ENCODE measurements around the gene RBM38. TPM values are rescaled to one million over a fixed set of nuclear protein-coding genes. Genes with fewer than 3 reads are reported as not detected.

The RBM38 gene
- total RNA-seq, 1 donor from 2014 or later, result 26.6 TPM

DNA sequence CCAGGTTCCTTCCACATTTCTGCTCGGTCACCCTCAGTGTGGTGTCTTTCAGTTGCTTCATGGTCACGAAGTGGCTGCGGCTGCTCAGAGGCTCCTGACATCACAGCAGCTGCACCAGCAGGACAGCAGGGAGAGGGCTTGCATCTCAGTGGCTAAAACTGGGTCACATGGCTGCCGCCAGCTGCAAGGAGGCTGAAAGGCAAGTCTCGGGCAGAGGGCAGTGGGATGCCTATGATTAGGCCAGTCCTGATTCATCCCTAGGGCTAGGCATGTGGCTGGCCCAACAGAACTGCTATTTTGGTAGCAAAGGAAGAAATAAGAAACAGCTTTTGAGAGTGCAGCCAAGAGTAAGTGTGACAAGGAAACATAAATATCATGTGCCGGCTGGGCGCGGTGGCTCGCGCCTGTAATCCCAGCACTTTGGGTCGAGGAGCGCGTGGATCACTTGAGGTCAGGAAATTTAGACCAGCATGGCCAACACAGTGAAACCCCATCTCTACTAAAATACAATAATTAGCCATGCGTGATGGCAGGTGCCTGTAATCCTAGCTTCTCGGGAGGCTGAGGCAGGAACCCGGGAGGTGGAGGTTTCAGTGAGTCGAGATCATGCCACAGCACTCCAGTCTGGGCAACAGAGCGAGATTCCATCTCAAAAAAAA is 46.6 kb downstream of the RBM38 start:
- no peak overlapping the region for H2AFZ ChIP-seq (replicated peaks)
- no peak overlapping the region for H3K4me3 Mint-ChIP-seq
- H3K27me3 Mint-ChIP-seq (ENCODE audit: insufficient read depth, low read depth), result peaks cover 20% of the 10 kb centered on the region
- H3K4me1 Mint-ChIP-seq, result peaks cover 63% of the 10 kb centered on the region
- no peak overlapping the region for H3K9ac ChIP-seq
- TF ChIP-seq EZH2phosphoT487 (IDR thresholded peaks at IDR 0.05) (no peak), EZH2 (IDR thresholded peaks at IDR 0.05) (no peak)
- TF ChIP-seq, protein P1, sequence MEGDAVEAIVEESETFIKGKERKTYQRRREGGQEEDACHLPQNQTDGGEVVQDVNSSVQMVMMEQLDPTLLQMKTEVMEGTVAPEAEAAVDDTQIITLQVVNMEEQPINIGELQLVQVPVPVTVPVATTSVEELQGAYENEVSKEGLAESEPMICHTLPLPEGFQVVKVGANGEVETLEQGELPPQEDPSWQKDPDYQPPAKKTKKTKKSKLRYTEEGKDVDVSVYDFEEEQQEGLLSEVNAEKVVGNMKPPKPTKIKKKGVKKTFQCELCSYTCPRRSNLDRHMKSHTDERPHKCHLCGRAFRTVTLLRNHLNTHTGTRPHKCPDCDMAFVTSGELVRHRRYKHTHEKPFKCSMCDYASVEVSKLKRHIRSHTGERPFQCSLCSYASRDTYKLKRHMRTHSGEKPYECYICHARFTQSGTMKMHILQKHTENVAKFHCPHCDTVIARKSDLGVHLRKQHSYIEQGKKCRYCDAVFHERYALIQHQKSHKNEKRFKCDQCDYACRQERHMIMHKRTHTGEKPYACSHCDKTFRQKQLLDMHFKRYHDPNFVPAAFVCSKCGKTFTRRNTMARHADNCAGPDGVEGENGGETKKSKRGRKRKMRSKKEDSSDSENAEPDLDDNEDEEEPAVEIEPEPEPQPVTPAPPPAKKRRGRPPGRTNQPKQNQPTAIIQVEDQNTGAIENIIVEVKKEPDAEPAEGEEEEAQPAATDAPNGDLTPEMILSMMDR (IDR thresholded peaks at IDR 0.05), result no peak
- no peaks in the 10 kb centered on the region for H4K20me1 ChIP-seq (ENCODE audit: low read depth)
- peaks cover 4% of the 10 kb centered on the region for H3K9me3 Mint-ChIP-seq
- H3K36me3 Mint-ChIP-seq, result no peaks in the 10 kb centered on the region
- no peak overlapping the region for H3K4me3 ChIP-seq
- no peak for DNase-seq (ENCODE audit: low spot score)
- H3K27ac ChIP-seq, result no peak overlapping the region
- no peaks in the 10 kb centered on the region for H3K79me2 ChIP-seq (ENCODE audit: low read depth)
- peaks cover 34% of the 10 kb centered on the region for H3K4me1 ChIP-seq
- no peaks in the 10 kb centered on the region for H3K27me3 ChIP-seq
- no peaks in the 10 kb centered on the region for H3K36me3 ChIP-seq
- no peak overlapping the region for H3K27ac Mint-ChIP-seq
- peaks cover 3% of the 10 kb centered on the region for H3F3A ChIP-seq (ENCODE audit: low read depth)
- H3K4me2 ChIP-seq, result no peak overlapping the region
- H3K9me3 ChIP-seq (ENCODE audit: low read depth), result no peaks in the 10 kb centered on the region

DNA sequence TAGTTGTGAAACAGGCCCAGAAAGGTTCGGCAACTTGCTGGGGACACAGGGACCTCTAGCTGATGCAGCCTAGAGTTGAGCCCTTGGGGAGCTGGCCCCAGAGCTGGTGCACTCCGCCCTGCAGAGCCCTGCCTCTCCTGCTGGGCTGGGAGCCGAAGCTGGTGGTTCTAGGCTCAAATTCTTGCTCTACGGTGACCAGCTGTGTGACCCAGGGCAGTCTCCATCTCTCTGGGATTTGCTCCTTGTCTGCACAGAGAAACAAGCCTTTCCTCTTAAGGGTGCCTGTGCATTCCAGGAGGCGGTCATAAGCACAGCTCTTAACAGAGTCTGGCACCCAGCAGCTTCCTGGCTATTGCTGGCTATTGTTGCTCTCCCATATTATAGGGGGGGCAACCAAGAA is 47.4 kb downstream of the RBM38 start:
- Histone ChIP-seq H2AFZ (replicated peaks) (no peak overlapping the region), H3K79me2 (ENCODE audit: low read depth) (no peaks in the 10 kb centered on the region), H3K4me2 (no peak overlapping the region), H3K27me3 (no peaks in the 10 kb centered on the region), H3K9ac (no peak overlapping the region), H3K4me1 (peaks cover 34% of the 10 kb centered on the region), H4K20me1 (ENCODE audit: low read depth) (no peaks in the 10 kb centered on the region), H3K4me3 (no peak overlapping the region), H3K27ac (no peak overlapping the region), H3K36me3 (no peaks in the 10 kb centered on the region), H3K9me3 (ENCODE audit: low read depth) (no peaks in the 10 kb centered on the region), H3F3A (ENCODE audit: low read depth) (peaks cover 3% of the 10 kb centered on the region)
- peaks cover 20% of the 10 kb centered on the region for H3K27me3 Mint-ChIP-seq (ENCODE audit: insufficient read depth, low read depth)
- peaks cover 4% of the 10 kb centered on the region for H3K9me3 Mint-ChIP-seq
- no peak overlapping the region for H3K27ac Mint-ChIP-seq
- TF ChIP-seq EZH2phosphoT487 (IDR thresholded peaks at IDR 0.05), result no peak
- TF ChIP-seq EZH2 (IDR thresholded peaks at IDR 0.05), result no peak
- TF ChIP-seq, protein P1 (IDR thresholded peaks at IDR 0.05), result no peak
- no peak overlapping the region for H3K4me3 Mint-ChIP-seq
- peaks cover 59% of the 10 kb centered on the region for H3K4me1 Mint-ChIP-seq
- DNase-seq (ENCODE audit: low spot score), result no peak
- no peaks in the 10 kb centered on the region for H3K36me3 Mint-ChIP-seq

DNA sequence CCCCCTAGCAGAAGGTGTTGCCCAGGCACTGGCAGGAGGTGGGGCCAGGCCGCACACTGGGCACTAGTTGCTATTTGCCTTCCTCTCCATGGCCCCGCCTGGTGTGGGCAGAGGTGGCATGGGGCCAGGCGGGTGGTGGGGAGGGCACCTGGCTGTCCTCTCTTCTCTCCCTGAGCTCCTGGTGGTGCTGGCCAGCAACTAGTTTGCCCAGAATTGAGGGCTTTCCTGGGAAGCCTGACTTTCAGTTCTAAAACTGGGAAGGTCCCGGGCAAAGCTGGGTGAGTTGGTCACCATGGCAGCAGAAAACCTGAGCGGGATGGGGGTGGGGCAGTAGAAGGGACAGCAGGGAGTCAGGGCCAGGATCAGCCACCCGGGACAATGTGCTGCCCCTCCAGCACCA is 48.2 kb downstream of the RBM38 start:
- Mint-ChIP-seq H3K4me3 (no peak overlapping the region), H3K27ac (peak overlapping the region; percentile 78), H3K27me3 (ENCODE audit: insufficient read depth, low read depth) (peaks cover 22% of the 10 kb centered on the region), H3K36me3 (no peaks in the 10 kb centered on the region), H3K9me3 (peaks cover 4% of the 10 kb centered on the region), H3K4me1 (peaks cover 52% of the 10 kb centered on the region)
- Histone ChIP-seq H3K36me3 (no peaks in the 10 kb centered on the region), H3K9ac (no peak overlapping the region), H3K4me2 (peak overlapping the region; percentile 35), H3K27me3 (no peaks in the 10 kb centered on the region), H3K79me2 (ENCODE audit: low read depth) (no peaks in the 10 kb centered on the region), H3K9me3 (ENCODE audit: low read depth) (no peaks in the 10 kb centered on the region), H3K4me1 (peaks cover 34% of the 10 kb centered on the region), H2AFZ (replicated peaks) (no peak overlapping the region), H4K20me1 (ENCODE audit: low read depth) (no peaks in the 10 kb centered on the region), H3K4me3 (no peak overlapping the region), H3F3A (ENCODE audit: low read depth) (peaks cover 3% of the 10 kb centered on the region), H3K27ac (no peak overlapping the region)
- no peak for TF ChIP-seq EZH2phosphoT487 (IDR thresholded peaks at IDR 0.05)
- TF ChIP-seq, protein P1 (IDR thresholded peaks at IDR 0.05), result no peak
- TF ChIP-seq EZH2 (IDR thresholded peaks at IDR 0.05), result no peak
- DNase-seq (ENCODE audit: low spot score), result no peak

Data from neural progenitor cell (in vitro differentiated cells).